Measurements from ENCODE around the gene ZNF471.

ZNF471 gene

DNA sequence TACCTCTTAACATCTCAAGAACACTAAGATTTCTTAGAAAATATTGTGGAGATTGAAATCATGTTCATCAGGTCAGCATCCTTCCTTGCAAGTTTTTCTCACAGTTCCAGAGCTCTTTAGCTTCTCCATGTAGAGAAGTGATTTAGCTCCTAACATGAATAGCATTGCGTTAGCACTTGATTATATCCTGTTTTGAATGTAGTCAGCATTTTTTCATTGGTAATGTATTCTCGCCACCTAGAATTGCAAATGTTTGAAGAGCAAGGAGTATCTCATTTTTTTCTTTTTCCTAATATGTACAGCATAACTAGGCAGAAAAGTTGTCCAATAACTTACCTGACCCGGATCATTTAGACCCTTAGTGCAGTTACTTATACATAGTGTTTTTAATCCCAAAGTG lies 66.3 kb downstream of the ZNF471 start:
- DNase-seq (ENCODE audit: low spot score) = no peak

DNA sequence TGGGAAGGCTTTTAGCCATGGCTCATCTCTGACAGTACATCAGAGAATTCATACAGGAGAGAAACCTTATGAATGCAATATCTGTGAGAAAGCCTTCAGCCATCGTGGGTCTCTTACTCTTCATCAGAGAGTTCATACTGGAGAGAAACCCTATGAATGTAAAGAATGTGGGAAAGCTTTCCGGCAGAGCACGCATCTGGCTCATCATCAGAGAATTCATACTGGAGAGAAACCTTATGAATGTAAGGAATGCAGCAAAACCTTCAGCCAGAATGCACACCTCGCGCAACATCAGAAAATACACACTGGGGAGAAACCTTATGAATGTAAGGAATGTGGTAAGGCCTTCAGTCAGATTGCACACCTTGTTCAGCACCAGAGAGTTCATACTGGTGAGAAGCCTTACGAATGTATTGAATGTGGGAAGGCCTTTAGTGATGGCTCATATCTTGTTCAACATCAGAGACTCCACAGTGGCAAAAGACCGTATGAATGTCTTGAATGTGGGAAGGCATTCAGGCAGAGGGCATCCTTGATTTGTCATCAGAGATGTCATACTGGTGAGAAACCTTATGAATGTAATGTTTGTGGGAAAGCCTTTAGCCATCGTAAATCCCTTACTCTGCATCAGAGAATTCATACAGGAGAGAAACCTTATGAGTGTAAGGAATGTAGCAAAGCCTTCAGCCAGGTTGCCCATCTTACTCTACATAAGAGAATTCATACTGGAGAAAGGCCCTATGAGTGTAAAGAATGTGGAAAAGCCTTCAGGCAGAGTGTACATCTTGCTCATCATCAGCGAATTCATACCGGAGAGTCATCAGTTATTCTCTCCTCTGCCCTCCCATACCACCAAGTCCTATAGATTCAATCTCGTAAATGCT lies 70.3 kb downstream of the ZNF471 start:
- DNase-seq (ENCODE audit: low spot score) = no peak
